ENCODE data around the gene HES2. TPM values are rescaled to one million over a fixed set of nuclear protein-coding genes. Genes with fewer than 3 reads are reported as not detected.

Gene HES2
- total RNA-seq, 4 donors from 2014 or later = not detected

GRCh38 chr1:6392809-6393399 lies 26.8 kb downstream of the HES2 start:
- no peaks in the 10 kb centered on the region for H3K9me3 ChIP-seq
- peak overlapping the region in 1 of 3 donors; percentile 61 for H3K4me3 ChIP-seq (replicated peaks in 1 of 3)
- TF ChIP-seq POLR2A (IDR thresholded peaks at IDR 0.05) = no peak
- TF ChIP-seq, protein P1, sequence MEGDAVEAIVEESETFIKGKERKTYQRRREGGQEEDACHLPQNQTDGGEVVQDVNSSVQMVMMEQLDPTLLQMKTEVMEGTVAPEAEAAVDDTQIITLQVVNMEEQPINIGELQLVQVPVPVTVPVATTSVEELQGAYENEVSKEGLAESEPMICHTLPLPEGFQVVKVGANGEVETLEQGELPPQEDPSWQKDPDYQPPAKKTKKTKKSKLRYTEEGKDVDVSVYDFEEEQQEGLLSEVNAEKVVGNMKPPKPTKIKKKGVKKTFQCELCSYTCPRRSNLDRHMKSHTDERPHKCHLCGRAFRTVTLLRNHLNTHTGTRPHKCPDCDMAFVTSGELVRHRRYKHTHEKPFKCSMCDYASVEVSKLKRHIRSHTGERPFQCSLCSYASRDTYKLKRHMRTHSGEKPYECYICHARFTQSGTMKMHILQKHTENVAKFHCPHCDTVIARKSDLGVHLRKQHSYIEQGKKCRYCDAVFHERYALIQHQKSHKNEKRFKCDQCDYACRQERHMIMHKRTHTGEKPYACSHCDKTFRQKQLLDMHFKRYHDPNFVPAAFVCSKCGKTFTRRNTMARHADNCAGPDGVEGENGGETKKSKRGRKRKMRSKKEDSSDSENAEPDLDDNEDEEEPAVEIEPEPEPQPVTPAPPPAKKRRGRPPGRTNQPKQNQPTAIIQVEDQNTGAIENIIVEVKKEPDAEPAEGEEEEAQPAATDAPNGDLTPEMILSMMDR (IDR thresholded peaks at IDR 0.05) = no peak
- no peaks in the 10 kb centered on the region for H3K36me3 ChIP-seq
- H3K27ac ChIP-seq = no peak overlapping the region
- DNase-seq = no peak
- intact Hi-C loops (cut with DNase I) = no loop called here
- WGBS, 2 donors = 0% methylated on average over 4 of the region's 83 CpGs; no CpG with 5 or more reads in 1 of the 2 donors
- H3K27me3 ChIP-seq = no peaks in the 10 kb centered on the region
- peaks cover 8 to 11% of the 10 kb centered on the region in 2 donors for H3K4me1 ChIP-seq

- H3K27me3 ChIP-seq = no peaks in the 10 kb centered on the region
- intact Hi-C loops (cut with DNase I) = no loop called here
- 48 to 59% methylated on average over 14 to 16 of the region's 16 CpGs for WGBS, 2 donors
- H3K36me3 ChIP-seq = no peaks in the 10 kb centered on the region
- no peaks in the 10 kb centered on the region for H3K9me3 ChIP-seq
- H3K27ac ChIP-seq = no peak overlapping the region
- TF ChIP-seq POLR2A (IDR thresholded peaks at IDR 0.05) = no peak
- TF ChIP-seq, protein P1 (IDR thresholded peaks at IDR 0.05) = no peak
- peaks cover 8 to 11% of the 10 kb centered on the region in 2 donors for H3K4me1 ChIP-seq
- no peak for DNase-seq
- H3K4me3 ChIP-seq (replicated peaks in 1 of 3) = peak overlapping the region in 1 of 3 donors; percentile 61
These were observed 27.5 kb downstream of the HES2 start for GRCh38 chr1:6391951-6392808.

DNA sequence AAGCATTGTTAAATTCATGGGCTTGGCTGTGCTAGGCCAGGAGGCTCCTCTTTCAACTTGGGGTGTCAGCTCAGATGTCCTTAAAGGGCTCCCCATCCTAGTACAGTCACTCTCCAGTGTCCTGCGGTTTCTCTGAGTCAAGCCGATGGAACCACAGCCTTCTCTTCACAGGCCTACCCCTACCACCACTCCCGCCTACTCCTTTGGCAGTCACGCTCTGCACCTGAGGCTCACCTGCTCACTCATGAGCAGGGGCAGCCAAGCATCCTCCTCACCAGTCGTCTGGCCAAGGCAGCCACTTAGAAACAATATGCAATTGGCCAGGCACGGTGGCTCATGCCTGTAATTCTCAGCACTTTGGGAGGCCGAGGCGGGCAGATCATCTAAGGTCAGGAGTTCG lies 29.7 kb downstream of the HES2 start:
- no peaks in the 10 kb centered on the region for H3K27me3 ChIP-seq
- H3K9me3 ChIP-seq = no peaks in the 10 kb centered on the region
- DNase-seq = peak; percentile 58 to 75
- intact Hi-C loops (cut with DNase I) = no loop called here
- TF ChIP-seq, protein P1 (IDR thresholded peaks at IDR 0.05) = no peak
- TF ChIP-seq POLR2A (IDR thresholded peaks at IDR 0.05) = no peak
- H3K4me1 ChIP-seq = peaks cover 20 to 23% of the 10 kb centered on the region in 2 donors
- no peaks in the 10 kb centered on the region for H3K36me3 ChIP-seq
- WGBS, 2 donors = 55 to 62% methylated on average over 7 to 9 of the region's 9 CpGs
- no peak overlapping the region for H3K4me3 ChIP-seq (replicated peaks in 1 of 3)
- H3K27ac ChIP-seq = no peak overlapping the region

GRCh38 chr1:6386371-6386949 lies 33.3 kb downstream of the HES2 start:
- TF ChIP-seq POLR2A (IDR thresholded peaks at IDR 0.05) = no peak
- TF ChIP-seq, protein P1 (IDR thresholded peaks at IDR 0.05) = no peak
- WGBS, 2 donors = 91% methylated on average over 10 of the region's 10 CpGs
- no peak overlapping the region for H3K27ac ChIP-seq

More at GRCh38 chr1:6386371-6386949, 33.3 kb downstream of the HES2 start:
- peaks cover 14 to 17% of the 10 kb centered on the region in 2 donors for H3K4me1 ChIP-seq
- DNase-seq = no peak
- H3K9me3 ChIP-seq = no peaks in the 10 kb centered on the region
- no peak overlapping the region for H3K4me3 ChIP-seq (replicated peaks in 1 of 3)
- no peaks in the 10 kb centered on the region for H3K36me3 ChIP-seq
- no peaks in the 10 kb centered on the region for H3K27me3 ChIP-seq
- intact Hi-C loops (cut with DNase I) = no loop called here
